Smooth muscle cell of the umbilical artery (primary cell): ENCODE measurements around the gene PAK4. TPM values are rescaled to one million over a fixed set of nuclear protein-coding genes. Genes with fewer than 3 reads are reported as not detected.

Experiments used
- total RNA-seq: library from RNA; depleted of rRNA; stranded (reverse); fragments of >200 nt; gene quantifications from 2 replicates; pipeline ENCODE4 v1.2.3, GENCODE V29; 2014

The PAK4 gene
- 11.3 and 22.0 TPM in 2 replicates for total RNA-seq

DNA sequence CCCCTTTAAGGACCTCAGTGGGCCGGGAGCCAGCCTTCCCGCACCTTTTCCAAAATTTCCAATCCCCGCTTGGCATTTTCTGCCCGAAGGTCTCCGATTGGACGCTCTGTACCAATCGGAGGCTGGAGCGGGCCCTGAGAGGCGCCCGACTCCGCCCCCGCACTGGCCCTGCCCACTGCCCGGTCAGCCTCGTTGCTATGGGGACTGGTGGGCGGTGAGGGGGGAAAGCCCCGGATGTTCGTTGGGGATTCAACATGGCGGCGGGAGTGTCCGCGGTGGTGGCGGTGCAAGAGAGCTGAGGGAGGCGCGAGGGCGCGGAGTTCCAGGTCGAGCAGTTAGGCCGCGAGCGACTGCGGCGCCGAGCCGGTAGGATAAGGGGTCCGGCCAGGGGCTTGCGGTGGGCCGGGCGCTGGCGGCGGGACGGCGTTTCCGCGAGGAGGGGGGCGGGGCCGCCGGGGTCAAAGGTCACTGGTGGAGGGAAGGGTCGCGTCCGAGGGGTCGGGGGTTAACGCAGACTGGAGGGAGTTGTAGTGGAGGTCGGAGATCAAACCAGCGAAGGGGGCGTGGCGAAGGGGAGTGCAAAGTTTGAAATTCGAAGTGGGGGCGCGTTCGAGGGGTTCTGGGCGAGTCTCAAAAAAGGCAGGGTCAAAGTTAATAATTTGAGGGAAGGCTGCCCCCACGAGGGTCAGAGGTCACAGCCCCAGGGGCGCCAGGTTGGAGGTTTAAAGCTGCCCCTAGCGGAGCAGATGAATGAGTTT is at the start of gene PAK4:
Gene PAK4 (plus strand): TSS at position 233 of the 758 bp plus-strand sequence. CDS start 43,768 bp downstream, outside the sequence.

DNA sequence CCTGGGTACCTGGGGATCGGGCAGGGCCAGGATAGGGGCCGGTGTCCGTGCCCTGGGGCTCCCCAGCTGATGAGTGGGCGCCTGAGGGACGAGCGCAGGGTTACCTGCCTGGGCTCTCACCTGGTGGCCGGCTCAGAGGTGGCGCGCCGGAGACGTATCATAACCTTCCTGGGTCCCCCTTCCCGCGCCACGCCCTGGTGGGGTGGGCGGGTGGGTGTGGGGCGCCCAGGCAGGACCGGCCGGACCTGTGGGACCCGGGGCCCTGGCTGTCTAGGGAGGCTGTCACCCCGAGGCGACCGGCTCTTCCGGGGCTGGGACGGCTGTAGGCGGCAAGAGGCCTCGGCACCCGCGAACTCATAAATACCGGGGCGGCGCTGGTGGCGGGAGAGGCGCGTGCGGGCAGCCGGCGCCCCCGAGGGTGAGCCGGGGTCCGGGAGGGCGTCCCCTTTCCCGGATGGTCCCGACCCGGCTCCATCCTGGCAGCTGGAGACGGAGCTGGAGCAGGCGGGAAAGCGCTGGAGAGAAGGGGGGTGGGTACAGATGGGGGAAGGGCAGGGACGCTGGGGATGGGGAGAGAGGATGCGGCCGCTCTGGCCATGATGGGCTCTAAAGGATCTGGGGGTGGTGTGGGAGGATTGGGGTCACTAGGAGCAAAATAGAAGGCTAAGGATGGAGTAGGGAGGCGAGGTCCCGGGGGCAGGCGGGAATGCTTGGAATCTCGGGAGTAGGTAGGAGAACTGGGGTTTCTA is 41.4 kb upstream of the PAK4 start, which contains the start of gene ACP7:
Gene ACP7 (plus strand): TSS at position 386 of the 749 bp plus-strand sequence. CDS start 902 bp downstream, outside the sequence.

DNA sequence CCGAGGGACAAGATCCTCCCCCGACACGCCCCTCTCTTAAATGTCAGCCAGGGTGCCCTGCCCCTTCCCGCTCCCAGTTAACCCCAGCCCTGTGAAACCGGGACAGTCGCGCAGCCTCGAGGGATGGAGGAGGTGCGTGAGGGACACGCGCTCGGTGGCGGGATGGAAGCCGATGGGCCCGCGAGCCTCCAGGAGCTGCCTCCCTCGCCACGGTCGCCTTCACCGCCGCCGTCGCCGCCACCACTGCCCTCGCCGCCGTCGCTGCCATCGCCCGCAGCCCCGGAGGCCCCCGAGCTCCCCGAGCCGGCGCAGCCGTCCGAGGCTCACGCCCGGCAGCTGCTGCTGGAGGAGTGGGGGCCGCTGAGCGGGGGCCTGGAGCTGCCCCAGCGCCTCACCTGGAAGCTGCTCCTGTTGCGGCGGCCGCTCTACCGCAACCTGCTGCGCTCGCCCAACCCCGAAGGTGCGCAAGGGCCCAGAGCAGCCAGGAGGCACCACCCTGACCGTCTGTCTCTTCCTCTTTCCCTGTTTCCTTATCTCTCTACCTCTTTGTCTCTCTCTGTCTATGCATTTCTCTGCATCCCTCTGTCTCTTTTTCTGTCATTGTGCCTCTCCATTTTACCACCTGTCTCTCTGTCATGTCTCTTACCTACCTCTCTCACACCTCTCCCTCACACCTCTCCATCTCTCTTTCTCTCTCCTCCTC is 71.4 kb downstream of the PAK4 start, which contains the start of gene NCCRP1:
Gene NCCRP1 (plus strand): TSS at position 105 of the 703 bp plus-strand sequence. CDS start 19 bp downstream, at position 124.

DNA sequence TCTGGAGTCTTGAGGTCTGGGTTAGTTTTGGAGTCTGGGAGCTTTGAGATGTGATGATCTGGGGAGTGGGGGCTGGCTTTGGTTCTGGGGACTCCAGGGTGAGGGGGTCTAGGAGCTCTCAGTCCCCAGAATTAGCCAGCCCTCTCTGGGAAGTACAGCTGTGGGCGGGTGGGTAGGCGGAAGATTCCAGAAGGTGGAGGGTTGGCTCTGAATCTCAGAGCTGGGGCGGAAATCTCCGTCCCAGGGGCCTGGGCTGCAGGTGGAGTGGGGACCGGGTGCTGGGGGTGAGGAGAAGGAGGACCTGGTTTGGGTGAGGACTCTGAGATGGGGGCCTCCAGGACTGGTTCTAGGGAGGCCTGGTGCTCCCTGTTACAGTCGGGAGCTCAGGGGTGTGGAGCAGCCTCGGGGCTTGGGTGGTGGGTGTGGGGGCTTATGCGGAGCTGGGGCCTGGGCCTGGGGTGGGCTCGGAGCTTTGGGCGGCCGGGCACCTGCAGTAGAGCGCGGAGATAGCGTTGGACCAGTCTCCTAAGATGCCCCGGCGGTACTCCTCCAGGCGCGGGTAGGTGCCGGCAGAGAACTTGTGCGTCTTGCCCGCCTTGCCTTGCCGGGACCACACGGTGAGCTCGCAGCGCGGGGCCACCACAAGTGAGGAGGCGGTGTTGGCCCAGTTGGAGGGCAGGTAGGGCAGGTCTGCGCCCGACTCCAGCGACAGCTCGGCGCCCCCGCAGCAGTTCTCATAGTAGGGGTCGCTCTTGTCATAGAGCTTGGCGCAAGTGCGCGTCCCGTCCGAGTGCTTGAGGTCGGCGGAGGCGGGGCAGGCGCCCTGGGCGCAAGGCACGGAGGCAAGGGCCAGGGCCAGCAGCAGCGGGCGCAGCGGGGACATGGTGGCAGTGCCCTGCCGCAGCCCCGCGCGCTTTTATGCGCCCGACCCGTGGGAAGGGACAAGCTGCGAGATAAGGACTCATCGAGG is 78.1 kb downstream of the PAK4 start, which contains the start of gene SYCN:
Gene SYCN (minus strand): TSS at position 892 of the 970 bp plus-strand sequence. CDS start 9 bp downstream, at position 883.

Other genes starting within 250 kb of the PAK4 start
- 1.2 and 3.9 TPM in 2 replicates for gene RINL, start 247.5 kb upstream of the PAK4 start, total RNA-seq
- 40.7 and 55.2 TPM in 2 replicates for gene SIRT2, start 226.2 kb upstream of the PAK4 start, total RNA-seq
- 8.9 and 15.7 TPM in 2 replicates for gene NFKBIB, start 225.8 kb upstream of the PAK4 start, total RNA-seq
- not detected in 2 replicates for gene CCER2, start 213.6 kb upstream of the PAK4 start, total RNA-seq
- 10.1 and 14.4 TPM in 2 replicates for gene SARS2, start 195.0 kb upstream of the PAK4 start, total RNA-seq
- gene MRPS12, start 194.8 kb upstream of the PAK4 start, total RNA-seq: 27.3 and 28.2 TPM in 2 replicates
- 19.6 and 21.5 TPM in 2 replicates for gene FBXO17, start 150.0 kb upstream of the PAK4 start, total RNA-seq
- 3.3 and 6.4 TPM in 2 replicates for gene FBXO27, start 93.2 kb upstream of the PAK4 start, total RNA-seq
- under 0.01 and 0.65 TPM in 2 replicates for gene ACP7, start 41.4 kb upstream of the PAK4 start, total RNA-seq
- not detected in 2 replicates for gene NCCRP1, start 71.2 kb downstream of the PAK4 start, total RNA-seq
- gene SYCN, start 78.5 kb downstream of the PAK4 start, total RNA-seq: not detected in 2 replicates
- gene IFNL3, start 119.2 kb downstream of the PAK4 start, total RNA-seq: not detected in 2 replicates
- gene IFNL4, start 123.1 kb downstream of the PAK4 start, total RNA-seq: 0.09 TPM in 1 of 2 replicates, not detected in the other
- gene IFNL2, start 142.6 kb downstream of the PAK4 start, total RNA-seq: not detected in 2 replicates
- gene IFNL1, start 170.6 kb downstream of the PAK4 start, total RNA-seq: not detected in 2 replicates
- gene LRFN1, start 195.1 kb downstream of the PAK4 start, total RNA-seq: 0.51 and 0.59 TPM in 2 replicates
- gene GMFG, start 210.3 kb downstream of the PAK4 start, total RNA-seq: not detected in 2 replicates
- gene SAMD4B, start 216.6 kb downstream of the PAK4 start, total RNA-seq: 56.7 and 100 TPM in 2 replicates